ENCODE results near the gene JPH2.

DNA sequence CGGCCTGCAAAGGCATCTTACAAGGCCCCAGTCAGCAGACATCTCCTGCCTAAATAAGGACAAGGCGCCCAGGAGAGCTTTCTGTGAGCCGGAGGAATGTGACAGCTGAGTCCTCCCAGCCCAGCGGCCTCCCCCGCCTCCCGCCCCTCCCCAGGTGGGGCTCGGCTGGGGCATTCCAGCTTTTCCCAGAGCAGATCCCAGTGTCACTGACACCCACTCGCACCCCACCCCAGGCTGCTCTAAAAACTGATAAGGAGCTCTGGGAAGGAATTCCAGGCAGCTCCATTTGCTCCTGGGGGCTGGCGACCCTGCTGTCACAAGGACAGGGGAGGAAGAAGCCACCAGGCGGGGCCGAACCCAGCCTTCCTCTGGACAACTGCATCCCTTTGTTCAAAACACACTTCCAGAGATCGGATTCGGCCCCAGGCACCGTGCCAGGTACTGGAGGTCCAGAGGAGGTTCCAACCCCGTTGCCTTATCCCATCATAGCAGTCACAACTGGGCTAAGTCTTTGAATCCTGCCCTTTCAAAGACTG is 49.7 kb downstream of the JPH2 start:
- TF ChIP-seq YY1 (IDR thresholded peaks at IDR 0.05; ENCODE audit: insufficient read depth, insufficient read length) (no peak), ZNF274 (IDR thresholded peaks at IDR 0.05; ENCODE audit: low read depth, low read length) (no peak), SUZ12 (IDR thresholded peaks at IDR 0.05; ENCODE audit: extremely low read depth, insufficient read depth, insufficient read length) (no peak)

Measured in NT2/D1 (cell line).